Mesenchymal stem cell (in vitro differentiated cells and primary cell): ENCODE results near the gene ALCAM.

ENCODE experiments used
- DNase-seq: peaks from one replicate; pipeline ENCODE4 v3.0.0-alpha.2; 2013
- H2AFZ ChIP-seq: one replicate; pipeline ENCODE4 v1.6.1; 2013; ENCODE audit warnings: low read depth, mild to moderate bottlenecking, control low read depth, inconsistent platforms, low read length, moderate library complexity
- H2AK5ac ChIP-seq: 2 replicates; pipeline ENCODE4 v1.6.1; 2013; ENCODE audit warnings: low read length, moderate library complexity, mild to moderate bottlenecking, inconsistent platforms; ENCODE audit not compliant: severe bottlenecking
- H2BK120ac ChIP-seq: one replicate; pipeline ENCODE4 v1.6.1; 2013; ENCODE audit warnings: low read depth, mild to moderate bottlenecking, inconsistent platforms, low read length, moderate library complexity
- H2BK12ac ChIP-seq, 2 experiments: one replicate each; pipeline ENCODE4 v1.6.1; 2013; ENCODE audit warnings: inconsistent platforms in 2 of 2, low read length in 2 of 2, mild to moderate bottlenecking in 2 of 2, moderate library complexity in 2 of 2, control low read depth in 1 of 2
- H2BK15ac ChIP-seq: one replicate; pipeline ENCODE4 v1.6.1; 2013; ENCODE audit warnings: mild to moderate bottlenecking, low read depth, inconsistent platforms; ENCODE audit not compliant: poor library complexity, severe bottlenecking
- H2BK5ac ChIP-seq: 2 replicates; pipeline ENCODE4 v1.6.1; 2013; ENCODE audit warnings: low read depth, mild to moderate bottlenecking, low read length, control low read depth, inconsistent platforms; ENCODE audit not compliant: poor library complexity, severe bottlenecking
- H3K14ac ChIP-seq, 2 experiments: one replicate each; pipeline ENCODE4 v1.6.1; 2013; ENCODE audit warnings: inconsistent platforms in 2 of 2, low read length in 2 of 2, control low read depth in 1 of 2, mild to moderate bottlenecking in 1 of 2, moderate library complexity in 1 of 2
- H3K18ac ChIP-seq, 2 experiments: one replicate each; pipeline ENCODE4 v1.6.1; 2013; ENCODE audit warnings: inconsistent platforms in 2 of 2, low read length in 2 of 2, control low read depth in 1 of 2, low read depth in 1 of 2, mild to moderate bottlenecking in 1 of 2
- H3K23ac ChIP-seq, 2 experiments: one replicate each; pipeline ENCODE4 v1.6.1; 2013; ENCODE audit warnings: inconsistent platforms in 2 of 2, low read length in 2 of 2, mild to moderate bottlenecking in 2 of 2, moderate library complexity in 2 of 2, control low read depth in 1 of 2
- H3K27ac ChIP-seq: 2 replicates; pipeline ENCODE4 v1.5.1; 2013; ENCODE audit warnings: mild to moderate bottlenecking, moderate library complexity, low read length, control low read depth, inconsistent platforms; ENCODE audit not compliant: poor library complexity, severe bottlenecking
- H3K27me3 ChIP-seq, 2 experiments: 2 replicates each; pipeline versions ENCODE4 v1.6.1 to v1.7.0; 2013; ENCODE audit warnings: low read length in 2 of 2, mild to moderate bottlenecking in 2 of 2, moderate library complexity in 2 of 2, control low read depth in 1 of 2, inconsistent platforms in 1 of 2; ENCODE audit not compliant: control insufficient read depth in 1 of 2, insufficient read depth in 1 of 2
- H3K36me3 ChIP-seq, 2 experiments: 2 replicates each; pipeline versions ENCODE4 v1.6.1 to v1.7.0; 2013; ENCODE audit warnings: low read length in 2 of 2, control low read depth in 1 of 2, inconsistent platforms in 1 of 2, low read depth in 1 of 2, mild to moderate bottlenecking in 1 of 2; ENCODE audit not compliant: insufficient read depth in 2 of 2, control insufficient read depth in 1 of 2
- H3K4ac ChIP-seq, 2 experiments: one replicate each; pipeline ENCODE4 v1.6.1; 2013; ENCODE audit warnings: inconsistent platforms in 2 of 2, low read length in 2 of 2, mild to moderate bottlenecking in 2 of 2, moderate library complexity in 2 of 2, control low read depth in 1 of 2, low read depth in 1 of 2
- H3K4me1 ChIP-seq: 2 replicates; pipeline ENCODE4 v1.6.1; 2013; ENCODE audit warnings: low read depth, low read length, control low read depth; ENCODE audit not compliant: control insufficient read depth, insufficient read depth
- H3K4me2 ChIP-seq: 2 replicates; pipeline ENCODE4 v1.6.1; 2013; ENCODE audit warnings: low read length, mild to moderate bottlenecking, inconsistent platforms; ENCODE audit not compliant: poor library complexity, severe bottlenecking
- H3K4me3 ChIP-seq, 2 experiments: 2 replicates each; pipeline versions ENCODE4 v1.5.1 to v1.7.0; 2013; ENCODE audit warnings: low read length in 2 of 2, mild to moderate bottlenecking in 2 of 2, control low read depth in 1 of 2, low read depth in 1 of 2; ENCODE audit not compliant: insufficient read depth in 1 of 2
- H3K79me1 ChIP-seq: replicated peaks from 2 replicates; pipeline ENCODE4 v1.6.1; 2013; ENCODE audit warnings: mild to moderate bottlenecking, control low read depth, low read length, inconsistent platforms; ENCODE audit not compliant: poor library complexity, severe bottlenecking
- H3K9ac ChIP-seq: 2 replicates; pipeline ENCODE4 v1.7.0; 2013; ENCODE audit warnings: mild to moderate bottlenecking, low read length, moderate library complexity
- H3K9me3 ChIP-seq: 2 replicates; pipeline ENCODE4 v1.7.0; 2013; ENCODE audit warnings: mild to moderate bottlenecking, low read length; ENCODE audit not compliant: control insufficient read depth
- H4K8ac ChIP-seq: one replicate; pipeline ENCODE4 v1.6.1; 2013; ENCODE audit warnings: inconsistent platforms, mild to moderate bottlenecking, low read length, moderate library complexity
- H4K91ac ChIP-seq: one replicate; pipeline ENCODE4 v1.6.1; 2013; ENCODE audit warnings: mild to moderate bottlenecking, low read length, inconsistent platforms
- WGBS: methylation state at CpG from one replicate; pipeline ENCODE4 v1.1.7; 2013; ENCODE audit warnings: mixed read lengths; 5-methylcytosine and 5-hydroxymethylcytosine counted together

ALCAM gene

GRCh38 chr3:105369500-105370371 lies 3.0 kb downstream of the ALCAM start:
- Histone ChIP-seq H3K27me3 (no peaks in the 10 kb centered on the region), H2AK5ac (no peak overlapping the region), H3K9ac (peak overlapping the region; percentile 99), H3K4me1 (peaks cover 2% of the 10 kb centered on the region), H4K8ac (peak overlapping the region; percentile 73), H2BK5ac (peak overlapping the region; percentile 57), H3K4ac (peak overlapping the region in 1 of 2 experiments; percentile 60), H2BK12ac (peak overlapping the region in 1 of 2 experiments; percentile 92), H3K27ac (peak overlapping the region; percentile 83), H2AFZ (peak overlapping the region; percentile 78), H3K14ac (peak overlapping the region in 1 of 2 experiments; percentile 92), H3K36me3 (peaks cover 0 to 3% of the 10 kb centered on the region in 2 experiments), H3K9me3 (no peaks in the 10 kb centered on the region), H3K79me1 (no peaks in the 10 kb centered on the region), H3K18ac (peak overlapping the region; percentile 73 to 94), H2BK120ac (no peak overlapping the region), H3K4me3 (peak overlapping the region; percentile 71 to 98), H2BK15ac (no peak overlapping the region), H4K91ac (peak overlapping the region; percentile 1), H3K23ac (peak overlapping the region in 1 of 2 experiments; percentile 57), H3K4me2 (peak overlapping the region; percentile 76)
- peak; percentile 84 for DNase-seq
- 2% methylated on average over 22 of the region's 22 CpGs for WGBS

DNA sequence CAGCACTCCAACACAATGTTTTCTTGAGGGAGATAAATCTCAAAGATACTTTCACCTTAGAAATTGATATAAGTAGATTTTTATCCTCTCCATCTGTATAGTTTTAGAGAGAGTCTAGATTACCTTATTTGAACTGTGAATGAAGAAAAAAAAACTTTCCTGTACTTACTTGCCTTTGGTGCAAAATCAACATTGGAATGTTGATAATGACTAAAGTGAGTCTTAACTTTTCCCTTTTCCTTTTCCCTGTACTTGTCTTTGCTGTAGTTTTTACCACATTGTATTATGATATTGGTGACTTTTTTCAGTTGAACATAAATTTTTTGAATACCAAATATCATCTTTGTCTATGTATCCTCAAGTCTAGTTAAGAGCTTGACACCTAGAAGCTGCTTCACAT lies 6.7 kb downstream of the ALCAM start:
- Histone ChIP-seq H2BK12ac (no peak overlapping the region), H3K4me2 (no peak overlapping the region), H2BK5ac (no peak overlapping the region), H3K36me3 (peaks cover 0 to 3% of the 10 kb centered on the region in 2 experiments), H3K18ac (no peak overlapping the region), H3K14ac (no peak overlapping the region), H3K4me3 (no peak overlapping the region), H4K8ac (no peak overlapping the region), H2BK120ac (no peak overlapping the region), H3K9me3 (no peaks in the 10 kb centered on the region), H4K91ac (no peak overlapping the region), H2BK15ac (no peak overlapping the region), H3K4me1 (no peaks in the 10 kb centered on the region), H3K4ac (no peak overlapping the region), H2AK5ac (no peak overlapping the region), H3K79me1 (peaks cover 2% of the 10 kb centered on the region), H3K9ac (no peak overlapping the region), H3K27me3 (no peaks in the 10 kb centered on the region), H2AFZ (no peak overlapping the region), H3K27ac (no peak overlapping the region), H3K23ac (no peak overlapping the region)
- no peak for DNase-seq

DNA sequence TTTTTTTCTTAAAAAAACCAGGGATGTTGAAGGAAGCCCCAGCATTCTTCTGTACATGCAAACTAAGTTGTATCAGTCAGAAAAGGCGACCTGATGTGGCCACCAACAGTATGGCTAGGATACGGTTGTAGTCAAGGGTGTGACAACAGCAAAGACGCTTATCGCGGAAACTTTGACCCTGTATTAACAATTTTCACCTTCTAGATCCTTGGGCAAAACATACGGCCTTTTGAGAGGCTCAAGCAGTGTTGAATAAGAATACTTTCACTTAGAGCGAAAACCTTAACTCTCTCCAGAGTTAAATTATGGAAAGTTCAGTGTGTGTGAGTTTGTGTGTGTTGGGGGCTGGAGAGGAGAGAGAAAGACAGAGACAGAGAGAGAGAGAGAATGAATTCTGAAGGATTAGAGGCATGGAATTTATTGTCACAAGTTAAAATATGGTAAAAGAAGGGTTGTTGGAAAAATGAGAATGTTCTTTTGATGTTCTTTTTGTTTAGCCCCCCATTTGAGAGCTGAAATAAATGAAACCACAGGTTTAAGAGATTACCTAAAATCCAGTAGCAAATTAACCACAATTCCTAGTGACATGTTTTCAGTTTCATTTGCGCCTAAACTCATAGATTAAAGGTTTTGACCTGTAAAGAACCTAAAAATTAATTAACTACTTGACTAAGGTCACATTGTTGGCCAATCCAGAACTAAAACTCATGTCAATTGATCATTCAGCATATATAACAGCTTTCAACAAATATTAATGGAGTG lies 9.2 kb downstream of the ALCAM start:
- Histone ChIP-seq H3K9me3 (no peaks in the 10 kb centered on the region), H2BK120ac (no peak overlapping the region), H4K91ac (no peak overlapping the region), H3K79me1 (peaks cover 2% of the 10 kb centered on the region), H3K18ac (no peak overlapping the region), H3K4ac (no peak overlapping the region), H3K27me3 (no peaks in the 10 kb centered on the region), H3K23ac (no peak overlapping the region), H3K27ac (no peak overlapping the region), H2AFZ (no peak overlapping the region), H4K8ac (no peak overlapping the region), H3K4me2 (no peak overlapping the region), H3K14ac (no peak overlapping the region), H2BK15ac (no peak overlapping the region), H3K4me1 (no peaks in the 10 kb centered on the region), H2BK12ac (no peak overlapping the region), H2BK5ac (no peak overlapping the region), H2AK5ac (no peak overlapping the region), H3K4me3 (no peak overlapping the region), H3K9ac (no peak overlapping the region), H3K36me3 (peaks cover 0 to 3% of the 10 kb centered on the region in 2 experiments)
- 98% methylated on average over 7 of the region's 8 CpGs for WGBS
- DNase-seq, result no peak

DNA sequence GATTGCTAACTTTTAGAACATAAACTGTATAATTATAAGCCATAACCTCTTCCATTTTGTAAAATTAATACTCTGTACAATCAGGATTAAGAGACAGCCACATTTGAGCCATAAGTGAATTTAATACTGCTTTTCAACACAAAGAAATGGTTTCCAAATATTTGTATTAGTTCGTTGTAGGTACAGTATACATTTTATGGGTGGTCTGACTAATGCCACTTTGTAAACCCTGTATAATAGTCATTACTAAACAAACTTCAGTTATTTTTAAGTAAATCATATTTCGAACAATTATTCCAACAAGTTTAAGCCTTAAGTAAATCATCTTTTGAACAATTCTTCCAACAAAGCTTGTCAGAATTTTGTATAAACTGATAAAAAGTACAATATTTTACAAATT lies 11.0 kb downstream of the ALCAM start:
- Histone ChIP-seq H3K4me1 (no peaks in the 10 kb centered on the region), H3K18ac (no peak overlapping the region), H4K8ac (no peak overlapping the region), H2BK15ac (no peak overlapping the region), H2BK5ac (no peak overlapping the region), H2BK12ac (no peak overlapping the region), H3K23ac (no peak overlapping the region), H3K9me3 (no peaks in the 10 kb centered on the region), H4K91ac (no peak overlapping the region), H3K14ac (no peak overlapping the region), H3K9ac (no peak overlapping the region), H2AFZ (no peak overlapping the region), H3K4me3 (no peak overlapping the region), H3K4ac (no peak overlapping the region), H3K36me3 (peaks cover 0 to 3% of the 10 kb centered on the region in 2 experiments), H3K4me2 (no peak overlapping the region), H3K27ac (no peak overlapping the region), H3K27me3 (no peaks in the 10 kb centered on the region), H2BK120ac (no peak overlapping the region), H3K79me1 (peaks cover 2% of the 10 kb centered on the region), H2AK5ac (no peak overlapping the region)
- no peak for DNase-seq
- WGBS, result no CpG with 5 or more reads among the region's 2 CpGs
